Endodermal cell (in vitro differentiated cells): ENCODE results near the gene NRG2. TPM values are rescaled to one million over a fixed set of nuclear protein-coding genes. Genes with fewer than 3 reads are reported as not detected.

Source experiments
- DNase-seq: peaks from one replicate; pipeline ENCODE4 v3.0.0-alpha.2; 2017
- H3K27ac ChIP-seq: 2 replicates; pipeline ENCODE4 v1.5.1; 2013; ENCODE audit warnings: mild to moderate bottlenecking, low read depth, low read length, moderate library complexity
- H3K27me3 ChIP-seq: 2 replicates; pipeline ENCODE4 v1.6.1; 2013; ENCODE audit warnings: mild to moderate bottlenecking, low read length, moderate library complexity; ENCODE audit not compliant: insufficient read depth, control insufficient read depth, poor library complexity, severe bottlenecking
- H3K36me3 ChIP-seq: 2 replicates; pipeline ENCODE4 v1.7.0; 2013; ENCODE audit warnings: mild to moderate bottlenecking, low read length, moderate library complexity; ENCODE audit not compliant: control insufficient read depth, insufficient read depth
- H3K4me1 ChIP-seq: one replicate; pipeline ENCODE4 v1.7.0; 2013; ENCODE audit warnings: low read length; ENCODE audit not compliant: control insufficient read depth, insufficient read depth
- H3K4me3 ChIP-seq: 2 replicates; pipeline ENCODE4 v1.5.1; 2013; ENCODE audit warnings: mild to moderate bottlenecking, low read length, moderate library complexity
- H3K9ac ChIP-seq: 2 replicates; pipeline ENCODE4 v1.6.1; 2013; ENCODE audit warnings: mild to moderate bottlenecking, low read length, moderate library complexity; ENCODE audit not compliant: poor library complexity, severe bottlenecking; ENCODE audit errors: extremely low read depth
- H3K9me3 ChIP-seq: 2 replicates; pipeline ENCODE4 v1.6.1; 2013; ENCODE audit warnings: mild to moderate bottlenecking, low read length, moderate library complexity; ENCODE audit not compliant: control insufficient read depth
- H3K27ac Mint-ChIP-seq: 2 replicates; pipeline ENCODE4 v1.8.0; 2020; ENCODE audit warnings: mixed read lengths
- H3K27me3 Mint-ChIP-seq: 2 replicates; pipeline ENCODE4 v1.8.0; 2021; ENCODE audit warnings: mild to moderate bottlenecking, mixed read lengths; ENCODE audit not compliant: insufficient read depth
- H3K36me3 Mint-ChIP-seq: 2 replicates; pipeline ENCODE4 v1.8.0; 2020; ENCODE audit warnings: low read depth, mixed read lengths
- H3K4me1 Mint-ChIP-seq: 2 replicates; pipeline ENCODE4 v1.8.0; 2020; ENCODE audit warnings: mixed read lengths
- H3K4me3 Mint-ChIP-seq: 2 replicates; pipeline ENCODE4 v1.8.0; 2020; ENCODE audit warnings: mild to moderate bottlenecking, moderate library complexity, mixed read lengths
- H3K9me3 Mint-ChIP-seq: 2 replicates; pipeline ENCODE4 v1.8.0; 2020; ENCODE audit warnings: mild to moderate bottlenecking, mixed read lengths
- CTCF ChIP-seq: fragments of 200-600 bp; sonication (generic); conservative IDR thresholded peaks from 2 replicates; pipeline ENCODE4 v1.5.0; 2021; ENCODE audit warnings: antibody characterized with exemption, mild to moderate bottlenecking
- WGBS, 2 experiments: methylation state at CpG; one replicate each; pipeline versions ENCODE4 v1.1.5 to v1.1.7; 2013; ENCODE audit warnings: missing lambda C conversion rate in 2 of 2, mixed read lengths in 1 of 2; ENCODE audit not compliant: insufficient coverage in 1 of 2, insufficient read length in 1 of 2; 5-methylcytosine and 5-hydroxymethylcytosine counted together
- total RNA-seq, 2 donors: library from RNA; stranded (reverse); fragmentation: NEBNext Ultra II Directional in 1 of 2; extraction: Animal tissue kit (Norgen Biotek cat#: 25700) in 1 of 2; gene quantifications; 2 replicates in 1 of 2; 3 replicates in 1 of 2; pipeline ENCODE4 v1.2.1, GENCODE V29; 2021

The NRG2 gene
- total RNA-seq, 2 donors from 2014 or later = 10.8 to 12.5 TPM

GRCh38 chr5:140083650-140084049 lies 40.6 kb upstream of the NRG2 start:
- Mint-ChIP-seq H3K4me1 (no peaks in the 10 kb centered on the region), H3K27ac (no peak overlapping the region), H3K9me3 (no peaks in the 10 kb centered on the region), H3K27me3 (peaks cover 49% of the 10 kb centered on the region), H3K36me3 (no peaks in the 10 kb centered on the region), H3K4me3 (no peak overlapping the region)
- Histone ChIP-seq H3K4me3 (no peak overlapping the region), H3K27ac (no peak overlapping the region), H3K9ac (no peak overlapping the region), H3K36me3 (no peaks in the 10 kb centered on the region), H3K4me1 (no peaks in the 10 kb centered on the region), H3K9me3 (no peaks in the 10 kb centered on the region), H3K27me3 (peaks cover 70% of the 10 kb centered on the region)
- no peak for DNase-seq
- 88% methylated on average over 1 of the region's 1 CpG; no CpG with 5 or more reads in 1 of the 2 experiments for WGBS, 2 experiments
- no peak for TF ChIP-seq CTCF

- no peaks in the 10 kb centered on the region for H3K9me3 Mint-ChIP-seq
- no peaks in the 10 kb centered on the region for H3K9me3 ChIP-seq
- H3K4me1 ChIP-seq = no peaks in the 10 kb centered on the region
- no peak overlapping the region for H3K27ac Mint-ChIP-seq
- H3K4me3 Mint-ChIP-seq = no peak overlapping the region
- H3K4me1 Mint-ChIP-seq = no peaks in the 10 kb centered on the region
- H3K27ac ChIP-seq = no peak overlapping the region
- H3K9ac ChIP-seq = no peak overlapping the region
- peaks cover 49% of the 10 kb centered on the region for H3K27me3 Mint-ChIP-seq
- H3K4me3 ChIP-seq = no peak overlapping the region
- 75 to 86% methylated on average over 1 of the region's 1 CpG for WGBS, 2 experiments
- no peaks in the 10 kb centered on the region for H3K36me3 Mint-ChIP-seq
- no peaks in the 10 kb centered on the region for H3K36me3 ChIP-seq
- no peak for TF ChIP-seq CTCF
- H3K27me3 ChIP-seq = peaks cover 75% of the 10 kb centered on the region
- DNase-seq = no peak
These were observed 40.0 kb upstream of the NRG2 start for GRCh38 chr5:140083120-140083519.

GRCh38 chr5:140076788-140077187 lies 33.7 kb upstream of the NRG2 start:
- H3K4me3 Mint-ChIP-seq = no peak overlapping the region
- no peaks in the 10 kb centered on the region for H3K36me3 ChIP-seq
- WGBS, 2 experiments = 73 to 84% methylated on average over 1 to 2 of the region's 2 CpGs
- no peaks in the 10 kb centered on the region for H3K4me1 Mint-ChIP-seq
- H3K9me3 Mint-ChIP-seq = no peaks in the 10 kb centered on the region
- no peaks in the 10 kb centered on the region for H3K4me1 ChIP-seq
- TF ChIP-seq CTCF = no peak
- H3K9me3 ChIP-seq = no peaks in the 10 kb centered on the region
- DNase-seq = no peak
- H3K27me3 ChIP-seq = peaks cover 49% of the 10 kb centered on the region
- H3K4me3 ChIP-seq = no peak overlapping the region
- H3K27me3 Mint-ChIP-seq = peaks cover 31% of the 10 kb centered on the region
- no peaks in the 10 kb centered on the region for H3K36me3 Mint-ChIP-seq
- H3K27ac Mint-ChIP-seq = no peak overlapping the region
- no peak overlapping the region for H3K9ac ChIP-seq
- H3K27ac ChIP-seq = no peak overlapping the region
